Immature natural killer cell (primary cell): ENCODE data around the gene SNX33. TPM values are rescaled to one million over a fixed set of nuclear protein-coding genes. Genes with fewer than 3 reads are reported as not detected.
"Not testable (repeated sequence)": the region's sequence is repeated elsewhere in the genome, so short reads cannot be mapped to it uniquely, and the experiment has no call there.

Experiments used
- DNase-seq, 3 donors: peaks; one replicate each; pipeline ENCODE4 v3.0.0; 2022; ENCODE audit warnings: mixed read lengths in 1 of 3
- H3K27ac Mint-ChIP-seq, 6 donors: one replicate each; pipeline ENCODE4 v1.8.0; 2020; ENCODE audit warnings: mixed read lengths in 6 of 6, mild to moderate bottlenecking in 5 of 6, inconsistent platforms in 4 of 6, moderate library complexity in 3 of 6
- H3K27me3 Mint-ChIP-seq, 3 donors: one replicate each; pipeline ENCODE4 v1.8.0; 2020 to 2021; ENCODE audit warnings: low read depth in 3 of 3, mild to moderate bottlenecking in 3 of 3, mixed read lengths in 3 of 3, moderate library complexity in 3 of 3, inconsistent platforms in 1 of 3
- H3K36me3 Mint-ChIP-seq, 3 donors: one replicate each; pipeline ENCODE4 v1.8.0; 2020; ENCODE audit warnings: mixed read lengths in 3 of 3, inconsistent platforms in 2 of 3, mild to moderate bottlenecking in 2 of 3
- H3K4me1 Mint-ChIP-seq, 2 donors: one replicate each; pipeline ENCODE4 v1.8.0; 2020; ENCODE audit warnings: inconsistent platforms in 2 of 2, mild to moderate bottlenecking in 2 of 2, mixed read lengths in 2 of 2, moderate library complexity in 1 of 2
- H3K4me3 Mint-ChIP-seq, 5 donors: one replicate each; pipeline ENCODE4 v1.8.0; 2020; ENCODE audit warnings: mild to moderate bottlenecking in 5 of 5, mixed read lengths in 5 of 5, inconsistent platforms in 3 of 5, moderate library complexity in 3 of 5
- H3K9me3 Mint-ChIP-seq, 6 donors: one replicate each; pipeline ENCODE4 v1.8.0; 2020; ENCODE audit warnings: mild to moderate bottlenecking in 6 of 6, mixed read lengths in 6 of 6, inconsistent platforms in 4 of 6, moderate library complexity in 3 of 6
- polyA plus RNA-seq, 3 donors: library from polyadenylated mRNA; unstranded; fragments of 300-500 nt; fragmentation: Illumina TruSeq; gene quantifications; one replicate each; pipeline ENCODE4 v1.2.3, GENCODE V29; 2021

The SNX33 gene
- polyA plus RNA-seq, 3 donors from 2014 or later: 0.43 to 1.3 (median 0.51) TPM

GRCh38 chr15:75699961-75700874 is 52.5 kb downstream of the SNX33 start:
- H3K27ac Mint-ChIP-seq: peak overlapping the region in 3 of 6 donors; percentile 32 to 71 (median 37)
- peak; percentile 18 to 38 (median 36) for DNase-seq
- peaks cover 25 to 33% of the 10 kb centered on the region in 2 donors for H3K4me1 Mint-ChIP-seq
- H3K9me3 Mint-ChIP-seq, H3K27me3 Mint-ChIP-seq, H3K36me3 Mint-ChIP-seq: not testable (repeated sequence)
- H3K4me3 Mint-ChIP-seq: peak overlapping the region; percentile 38 to 67 (median 64)

- DNase-seq, H3K27me3 Mint-ChIP-seq, H3K9me3 Mint-ChIP-seq, H3K36me3 Mint-ChIP-seq: not testable (repeated sequence)
- Mint-ChIP-seq H3K4me1 (peaks cover 18 to 24% of the 10 kb centered on the region in 2 donors), H3K4me3 (peak overlapping the region in 2 of 5 donors; percentile 44 to 46), H3K27ac (peak overlapping the region in 2 of 6 donors; percentile 37 to 40)
Observed at GRCh38 chr15:75701071-75702003, 53.6 kb downstream of the SNX33 start.

GRCh38 chr15:75702436-75702835 is 54.7 kb downstream of the SNX33 start:
- Mint-ChIP-seq H3K27me3 (peaks cover 0 to 1% (median 0%) of the 10 kb centered on the region in 3 donors), H3K27ac (peak overlapping the region in 3 of 6 donors; percentile 6 to 20 (median 15)), H3K4me1 (peaks cover 18 to 22% of the 10 kb centered on the region in 2 donors), H3K36me3 (no peaks in the 10 kb centered on the region), H3K9me3 (no peaks in the 10 kb centered on the region), H3K4me3 (no peak overlapping the region)
- no peak for DNase-seq

GRCh38 chr15:75703440-75704262 is 55.9 kb downstream of the SNX33 start:
- H3K4me3 Mint-ChIP-seq, H3K9me3 Mint-ChIP-seq, H3K36me3 Mint-ChIP-seq, H3K27ac Mint-ChIP-seq, H3K27me3 Mint-ChIP-seq, DNase-seq: not testable (repeated sequence)
- peaks cover 18 to 22% of the 10 kb centered on the region in 2 donors for H3K4me1 Mint-ChIP-seq

GRCh38 chr15:75704263-75704615 is 56.5 kb downstream of the SNX33 start:
- Mint-ChIP-seq H3K36me3 (no peaks in the 10 kb centered on the region), H3K27ac (no peak overlapping the region), H3K27me3 (peaks cover 0 to 5% (median 0%) of the 10 kb centered on the region in 3 donors), H3K9me3 (no peaks in the 10 kb centered on the region), H3K4me3 (no peak overlapping the region), H3K4me1 (peaks cover 14 to 19% of the 10 kb centered on the region in 2 donors)
- DNase-seq: no peak

GRCh38 chr15:75704618-75705017 is 56.9 kb downstream of the SNX33 start:
- Mint-ChIP-seq H3K36me3 (no peaks in the 10 kb centered on the region), H3K27me3 (peaks cover 0 to 5% (median 0%) of the 10 kb centered on the region in 3 donors), H3K4me1 (peaks cover 11 to 15% of the 10 kb centered on the region in 2 donors), H3K9me3 (no peaks in the 10 kb centered on the region), H3K4me3 (no peak overlapping the region), H3K27ac (no peak overlapping the region)
- no peak for DNase-seq

GRCh38 chr15:75705375-75705774 is 57.7 kb downstream of the SNX33 start:
- not testable (repeated sequence) for H3K27me3 Mint-ChIP-seq, H3K9me3 Mint-ChIP-seq, H3K4me3 Mint-ChIP-seq, H3K4me1 Mint-ChIP-seq, H3K36me3 Mint-ChIP-seq, DNase-seq, H3K27ac Mint-ChIP-seq

- no peak overlapping the region for H3K4me3 Mint-ChIP-seq
- H3K9me3 Mint-ChIP-seq: no peaks in the 10 kb centered on the region
- H3K4me1 Mint-ChIP-seq: peaks cover 4 to 6% of the 10 kb centered on the region in 2 donors
- peak overlapping the region in 1 of 6 donors; percentile 59 for H3K27ac Mint-ChIP-seq
- DNase-seq: no peak
- no peaks in the 10 kb centered on the region for H3K36me3 Mint-ChIP-seq
- peaks cover 0 to 5% (median 0%) of the 10 kb centered on the region in 3 donors for H3K27me3 Mint-ChIP-seq
Observed at GRCh38 chr15:75705854-75706681, 58.4 kb downstream of the SNX33 start.

GRCh38 chr15:75706682-75706954 is 58.9 kb downstream of the SNX33 start:
- DNase-seq: no peak
- H3K4me1 Mint-ChIP-seq: peaks cover 3 to 6% of the 10 kb centered on the region in 2 donors
- no peaks in the 10 kb centered on the region for H3K36me3 Mint-ChIP-seq
- no peaks in the 10 kb centered on the region for H3K9me3 Mint-ChIP-seq
- peaks cover 0 to 7% (median 0%) of the 10 kb centered on the region in 3 donors for H3K27me3 Mint-ChIP-seq
- H3K27ac Mint-ChIP-seq: peak overlapping the region in 1 of 6 donors; percentile 23
- no peak overlapping the region for H3K4me3 Mint-ChIP-seq

GRCh38 chr15:75709458-75709857 is 61.7 kb downstream of the SNX33 start:
- H3K27ac Mint-ChIP-seq, H3K4me1 Mint-ChIP-seq, H3K4me3 Mint-ChIP-seq, H3K9me3 Mint-ChIP-seq, H3K27me3 Mint-ChIP-seq, DNase-seq, H3K36me3 Mint-ChIP-seq: not testable (repeated sequence)

- not testable (repeated sequence) for DNase-seq, H3K36me3 Mint-ChIP-seq, H3K27ac Mint-ChIP-seq, H3K9me3 Mint-ChIP-seq, H3K4me3 Mint-ChIP-seq, H3K27me3 Mint-ChIP-seq, H3K4me1 Mint-ChIP-seq
Observed at GRCh38 chr15:75710874-75711273, 63.2 kb downstream of the SNX33 start.

GRCh38 chr15:75711495-75711894 is 63.8 kb downstream of the SNX33 start:
- not testable (repeated sequence) for H3K9me3 Mint-ChIP-seq, DNase-seq, H3K36me3 Mint-ChIP-seq, H3K27me3 Mint-ChIP-seq, H3K27ac Mint-ChIP-seq, H3K4me3 Mint-ChIP-seq, H3K4me1 Mint-ChIP-seq
